A673 (cell line): ENCODE results near the gene CDH10.

Experiments used
- CTCF ChIP-seq: fragments of 300-800, 200-600 bp; sonication (generic); conservative IDR thresholded peaks from 2 replicates; pipeline ENCODE4 v1.5.1; 2017; ENCODE audit warnings: low read depth, mild to moderate bottlenecking, antibody characterized with exemption, low read length, moderate library complexity, mixed read lengths
- EZH2 ChIP-seq: fragments of 200-600 bp; sonication (generic); IDR thresholded peaks from 2 replicates; pipeline ENCODE4 v1.6.1; 2017; ENCODE audit warnings: borderline replicate concordance, low read depth, mild to moderate bottlenecking, mixed read lengths, antibody characterized with exemption, low read length; ENCODE audit not compliant: poor library complexity, severe bottlenecking

GRCh38 chr5:24602188-24602587 is 42.6 kb downstream of the CDH10 start:
- TF ChIP-seq EZH2, result no peak
- TF ChIP-seq CTCF, result no peak
